Esophagus muscularis mucosa (tissue), 2 donors: ENCODE data around the gene XPNPEP1.

Source experiments
- EP300 ChIP-seq: sonication (generic); formaldehyde crosslinking; IDR thresholded peaks from one replicate; pipeline ENCODE4 v1.6.1; 2017; ENCODE audit warnings: antibody characterized with exemption
- POLR2A ChIP-seq: fragments of 450-650 bp; IDR thresholded peaks from one replicate; pipeline ENCODE4 v1.6.1; 2017; ENCODE audit warnings: antibody characterized with exemption, moderate library complexity, mild to moderate bottlenecking, low read depth

DNA sequence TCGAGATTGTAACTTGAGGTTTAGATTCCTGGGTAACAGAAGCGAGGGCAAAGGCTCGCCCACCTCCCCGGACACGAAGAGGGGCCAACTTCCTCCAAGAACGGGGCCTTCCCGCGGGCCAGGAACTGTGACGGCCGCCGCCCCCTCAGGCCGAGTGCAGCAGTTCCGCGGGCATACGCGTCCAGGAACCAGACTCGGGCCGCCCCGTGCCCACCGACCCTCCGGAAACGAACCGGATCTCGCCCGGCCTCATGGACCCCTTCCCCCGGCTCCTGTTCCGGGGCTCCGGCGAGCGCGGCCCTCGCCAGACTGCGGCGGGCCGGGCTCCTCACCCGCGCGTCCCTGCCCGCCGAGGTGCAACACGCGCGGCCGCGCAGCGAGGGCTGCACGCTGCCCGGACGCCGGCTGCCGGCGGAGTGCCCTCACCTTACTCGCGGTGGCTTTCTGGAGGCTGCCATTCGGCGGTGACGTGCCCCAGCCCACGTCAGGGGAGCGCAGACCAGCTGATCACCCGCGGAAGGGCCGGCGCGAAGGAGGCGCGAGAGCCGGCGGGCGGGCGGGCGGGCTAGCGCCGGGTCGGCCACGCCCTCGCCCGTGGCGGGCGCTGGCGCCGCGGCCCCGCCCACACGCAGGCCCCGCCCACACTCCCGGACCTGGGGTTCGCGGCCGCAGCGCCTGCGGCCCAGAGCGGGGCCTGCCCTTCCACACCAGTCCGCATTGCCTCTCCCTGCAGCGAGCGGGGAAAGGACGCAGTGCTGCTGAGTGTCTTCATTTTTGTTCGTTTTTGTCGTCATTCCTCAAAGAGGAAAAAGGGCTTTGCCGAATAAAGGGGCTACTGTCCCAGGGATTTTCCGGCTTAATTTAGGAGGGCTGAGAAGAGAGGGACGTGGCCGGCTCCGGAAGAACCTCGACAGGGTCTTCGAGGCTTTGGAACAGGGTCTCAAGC is at the start of gene XPNPEP1:
- TF ChIP-seq EP300 = no peak
- peak; percentile 61 for TF ChIP-seq POLR2A
